HepG2 (cell line): ENCODE data around the gene DCAF6. TPM values are rescaled to one million over a fixed set of nuclear protein-coding genes. Genes with fewer than 3 reads are reported as not detected.
A peak's percentile ranks its signal among the peaks of the same experiment; 100 is the strongest.

Experiments used
- ASH2L ChIP-seq: fragments of 300-600, 200-600 bp; sonication (generic); IDR thresholded peaks from 2 replicates; pipeline ENCODE4 v1.7.0; 2017; ENCODE audit warnings: low read depth, mild to moderate bottlenecking, moderate library complexity, mixed read lengths, low read length; ENCODE audit not compliant: insufficient read length
- ATF7 ChIP-seq, 2 experiments: fragments of 450-650 bp in 1 of 2; sonication (generic) in 1 of 2; formaldehyde crosslinking in 1 of 2; IDR thresholded peaks; 2 replicates each; pipeline versions ENCODE4 v1.4.0 to v1.6.1; 2016 to 2020; ENCODE audit warnings: antibody characterized with exemption in 1 of 2, mild to moderate bottlenecking in 1 of 2, missing genetic modification reagents in 1 of 2
- EHMT2 ChIP-seq: fragments of 200-600 bp; sonication (generic); IDR thresholded peaks from 2 replicates; pipeline ENCODE4 v1.7.0; 2017; ENCODE audit warnings: antibody characterized with exemption, low read depth, low read length, borderline replicate concordance
- GABPB1 ChIP-seq: IDR thresholded peaks from 2 replicates; pipeline ENCODE4 v1.6.1; 2016; ENCODE audit warnings: mild to moderate bottlenecking, missing genetic modification reagents, moderate library complexity, missing compliant biosample characterization
- HMGXB4 ChIP-seq, 2 experiments: sonication (generic) in 1 of 2; formaldehyde crosslinking in 1 of 2; IDR thresholded peaks; 2 replicates each; pipeline versions ENCODE4 v1.4.0 to v1.6.1; 2018 to 2020; ENCODE audit warnings: missing genetic modification reagents in 2 of 2, borderline replicate concordance in 1 of 2, low read depth in 1 of 2, mild to moderate bottlenecking in 1 of 2, missing biosample characterization in 1 of 2
- HNF1A ChIP-seq, 2 experiments: sonication (generic) in 1 of 2; formaldehyde crosslinking in 1 of 2; IDR thresholded peaks; 2 replicates each; pipeline versions ENCODE4 v1.4.0 to v1.6.1; 2016 to 2020; ENCODE audit warnings: borderline replicate concordance in 1 of 2, low read depth in 1 of 2, mild to moderate bottlenecking in 1 of 2, missing genetic modification reagents in 1 of 2
- HOXA5 ChIP-seq: sonication (generic); formaldehyde crosslinking; IDR thresholded peaks from 2 replicates; pipeline ENCODE4 v1.4.0; 2020; ENCODE audit warnings: missing genetic modification reagents
- IKZF4 ChIP-seq: sonication (generic); formaldehyde crosslinking; IDR thresholded peaks from 2 replicates; pipeline ENCODE4 v1.5.1; 2020; ENCODE audit warnings: borderline replicate concordance, mild to moderate bottlenecking, low read depth, missing genetic modification reagents; ENCODE audit errors: not compliant biosample characterization
- SP5 ChIP-seq: IDR thresholded peaks from 2 replicates; pipeline ENCODE4 v1.6.1; 2016; ENCODE audit warnings: low read depth, borderline replicate concordance
- TARDBP ChIP-seq: sonication (generic); formaldehyde crosslinking; IDR thresholded peaks from 2 replicates; pipeline ENCODE4 v1.8.0; 2022; ENCODE audit warnings: mild to moderate bottlenecking, missing genetic modification reagents
- YEATS4 ChIP-seq: sonication (generic); formaldehyde crosslinking; IDR thresholded peaks from 2 replicates; pipeline ENCODE4 v1.4.0; 2020; ENCODE audit warnings: missing genetic modification reagents, borderline replicate concordance
- ZKSCAN8 ChIP-seq: IDR thresholded peaks from 2 replicates; pipeline ENCODE4 v1.6.1; 2016; ENCODE audit warnings: borderline replicate concordance, missing genetic modification reagents, missing compliant biosample characterization
- ZNF331 ChIP-seq: sonication (generic); formaldehyde crosslinking; IDR thresholded peaks from 2 replicates; pipeline ENCODE4 v1.4.0; 2020; ENCODE audit warnings: missing genetic modification reagents
- ZNF556 ChIP-seq: sonication (generic); formaldehyde crosslinking; IDR thresholded peaks from 2 replicates; pipeline ENCODE4 v1.4.0; 2020; ENCODE audit warnings: mild to moderate bottlenecking, missing genetic modification reagents, borderline replicate concordance
- ZNF746 ChIP-seq: sonication (generic); formaldehyde crosslinking; IDR thresholded peaks from 2 replicates; pipeline ENCODE4 v1.8.0; 2022; ENCODE audit warnings: mild to moderate bottlenecking, missing genetic modification reagents
- ZNF879 ChIP-seq: sonication (generic); formaldehyde crosslinking; IDR thresholded peaks from 2 replicates; pipeline ENCODE4 v1.8.1; 2023; ENCODE audit warnings: missing genetic modification reagents
- ZSCAN9 ChIP-seq: IDR thresholded peaks from 2 replicates; pipeline ENCODE4 v1.6.1; 2016; ENCODE audit warnings: borderline replicate concordance
- polyA plus RNA-seq, 8 experiments: library from polyadenylated mRNA; depleted of rRNA in 3 of 8; stranded (reverse) in 7 of 8; unstranded in 1 of 8; fragments of >200 nt; fragmentation: Illumina TruSeq in 4 of 8; extraction: Trizol in 4 of 8; gene quantifications; 2 replicates each; pipeline versions ENCODE4 v1.2.1 to v1.2.3, GENCODE V29; 2011 to 2016; ENCODE audit warnings: low read depth in 4 of 8, missing spikeins in 1 of 8, mixed read lengths in 1 of 8; ENCODE audit not compliant: insufficient read depth in 1 of 8
- total RNA-seq, 5 experiments: library from RNA; depleted of rRNA; stranded (reverse); fragments of >200 nt; fragmentation: Illumina TruSeq; extraction: Trizol; gene quantifications; 2 replicates each; pipeline ENCODE4 v1.2.3, GENCODE V29; 2016; ENCODE audit warnings: low read depth in 1 of 5

Gene DCAF6
- total and polyA plus RNA-seq, 2 of the 13 experiments (the other 11 are each of a cell fraction or from before 2014, with no cell fraction given): 24.7 to 33.7 TPM

- TF ChIP-seq HNF1A (IDR thresholded peaks at IDR 0.05; ENCODE audit: low read depth) (peak; percentile 27; the same call in 1 of the 2 replicates), HNF1A (CRISPR knock-in tag; IDR thresholded peaks at IDR 0.05; ENCODE audit: borderline replicate concordance) (peak; percentile 72; the same call in 1 of the 2 replicates), ZNF879 (CRISPR knock-in tag) (no peak), ZNF331 (CRISPR knock-in tag) (peak; percentile 72), HMGXB4 (CRISPR knock-in tag; IDR thresholded peaks at IDR 0.05; ENCODE audit: borderline replicate concordance in 1 of 2, low read depth in 1 of 2) (peak; percentile 33 to 51; a peak in 3 of 4 replicates), ZKSCAN8 (CRISPR knock-in tag) (peak; percentile 20; the same call in 1 of the 2 replicates), EHMT2 (no peak), TARDBP (peak; percentile 70), ASH2L (peak; percentile 87), IKZF4 (CRISPR knock-in tag) (peak; percentile 79), SP5 (peak; percentile 79), HOXA5 (CRISPR knock-in tag) (peak; percentile 61; the same call in 1 of the 2 replicates), ATF7 (IDR thresholded peaks at IDR 0.05) (no peak), ATF7 (CRISPR knock-in tag; IDR thresholded peaks at IDR 0.05) (peak; percentile 25; the same call in 1 of the 2 replicates), ZNF746 (peak; percentile 81; the same call in 1 of the 2 replicates), GABPB1 (peak; percentile 93), ZNF556 (CRISPR knock-in tag) (peak; percentile 94; the same call in 1 of the 2 replicates), ZSCAN9 (peak; percentile 41; the same call in 1 of the 2 replicates), YEATS4 (CRISPR knock-in tag) (peak; percentile 70)
Measured at GRCh38 chr1:167936068-167936929, at the start of gene DCAF6 (continued).
